RWPE1 (cell line): ENCODE measurements around the gene OR13C9.

ENCODE experiments used
- CTCF ChIA-PET: fragments of 350-600 bp; sonication (Branson Sonifier 250); formaldehyde crosslinking; extraction: SDS; loops from one replicate; lab custom pipeline; 2021; lab: Yijun Ruan, JAX
- POLR2A ChIA-PET: fragments of 400-600 bp; formaldehyde crosslinking; extraction: SDS; loops from one replicate; lab custom pipeline; 2020; ENCODE audit warnings: antibody characterized with exemption; ENCODE audit not compliant: low non-redundant PET; lab: Yijun Ruan, JAX
- DNase-seq: peaks from one replicate; pipeline ENCODE4 v3.0.0; 2012; ENCODE audit warnings: low spot score
- H3K27ac ChIP-seq: fragments of 450-650 bp; 2 replicates; pipeline ENCODE4 v1.5.1; 2017
- CTCF ChIP-seq: fragments of 450-650 bp; conservative IDR thresholded peaks from 2 replicates; pipeline ENCODE4 v1.5.1; 2017; ENCODE audit warnings: low read depth, mild to moderate bottlenecking

Gene OR13C9

GRCh38 chr9:104580562-104580961 is 37.4 kb downstream of the OR13C9 start:
- TF ChIP-seq CTCF: no peak
- ChIA-PET POLR2A (no interaction called here), CTCF (interaction anchor here (0.6 kb wide), 1 partner anchor 16 kb away, joined by 4 read pairs; no protein-coding TSS in a partner anchor)
- DNase-seq: no peak
- H3K27ac ChIP-seq: no peak overlapping the region

- CTCF ChIA-PET: no interaction called here
- no peak for DNase-seq
- H3K27ac ChIP-seq: no peak overlapping the region
- no peak for TF ChIP-seq CTCF
- POLR2A ChIA-PET: no interaction called here
Measured at GRCh38 chr9:104577263-104577662, 40.7 kb downstream of the OR13C9 start.

- no peak overlapping the region for H3K27ac ChIP-seq
- no peak for TF ChIP-seq CTCF
- DNase-seq: no peak
- ChIA-PET CTCF (interaction anchor here (0.7 to 0.8 kb wide), 2 partner anchors 7 to 551 kb away, joined by 4 to 5 read pairs; no protein-coding TSS in a partner anchor), POLR2A (no interaction called here)
Measured at GRCh38 chr9:104575456-104575855, 42.5 kb downstream of the OR13C9 start.

GRCh38 chr9:104572612-104573011 is 45.4 kb downstream of the OR13C9 start:
- ChIA-PET CTCF (no interaction called here), POLR2A (no interaction called here)
- no peak for DNase-seq
- TF ChIP-seq CTCF: no peak
- H3K27ac ChIP-seq: no peak overlapping the region

- H3K27ac ChIP-seq: no peak within 1 kb of the TSS
- TF ChIP-seq CTCF: no peak
- CTCF ChIA-PET: interaction anchor here (0.7 kb wide), 1 partner anchor 7 kb away, joined by 5 read pairs; no protein-coding TSS in a partner anchor
- POLR2A ChIA-PET: no interaction called here
- no peak for DNase-seq
Measured at GRCh38 chr9:104568868-104569267, 49.1 kb downstream of the OR13C9 start, which contains the start of gene OR13C8. OR13C8 (plus strand) TSS chr9:104569168; CDS start chr9:104569168, 0 bp downstream.
